Measurements from ENCODE around the gene CGN. TPM values are rescaled to one million over a fixed set of nuclear protein-coding genes. Genes with fewer than 3 reads are reported as not detected.

Gene CGN
- polyA plus RNA-seq, 3 donors from 2014 or later = 0.87 TPM; not detected in 2

- DNase-seq = no peak
- Mint-ChIP-seq H3K4me3 (peak overlapping the region in 4 of 5 donors; percentile 35 to 88 (median 46)), H3K36me3 (no peaks in the 10 kb centered on the region), H3K9me3 (no peaks in the 10 kb centered on the region), H3K27ac (peak overlapping the region in 1 of 6 donors; percentile 86), H3K27me3 (ENCODE audit: low read depth in 3 of 3) (peaks cover 0 to 8% (median 3%) of the 10 kb centered on the region in 3 donors), H3K4me1 (peaks cover 18 to 23% of the 10 kb centered on the region in 2 donors)
These were observed 1.7 kb upstream of the CGN start for GRCh38 chr1:151509350-151510019.

- Mint-ChIP-seq H3K27ac (peak overlapping the region; percentile 38 to 88 (median 80)), H3K27me3 (ENCODE audit: low read depth in 3 of 3) (peaks cover 0 to 8% (median 3%) of the 10 kb centered on the region in 3 donors), H3K36me3 (no peaks in the 10 kb centered on the region)
These were observed 1.2 kb upstream of the CGN start for GRCh38 chr1:151510020-151510405.

GRCh38 chr1:151510614-151510956 is 602 bp upstream of the CGN start:
- no peak for DNase-seq
- H3K9me3 Mint-ChIP-seq = no peaks in the 10 kb centered on the region
- peak overlapping the region; percentile 36 to 88 (median 84) for H3K27ac Mint-ChIP-seq
- H3K27me3 Mint-ChIP-seq (ENCODE audit: low read depth in 3 of 3) = peaks cover 3 to 8% (median 3%) of the 10 kb centered on the region in 3 donors
- peaks cover 18 to 23% of the 10 kb centered on the region in 2 donors for H3K4me1 Mint-ChIP-seq
- no peaks in the 10 kb centered on the region for H3K36me3 Mint-ChIP-seq
- peak overlapping the region; percentile 87 to 95 (median 94) for H3K4me3 Mint-ChIP-seq

More at GRCh38 chr1:151510020-151510405, 1.2 kb upstream of the CGN start:
- H3K9me3 Mint-ChIP-seq = no peaks in the 10 kb centered on the region
- no peak for DNase-seq
- peaks cover 18 to 23% of the 10 kb centered on the region in 2 donors for H3K4me1 Mint-ChIP-seq
- H3K4me3 Mint-ChIP-seq = peak overlapping the region; percentile 87 to 95 (median 94)

GRCh38 chr1:151511636-151512215 is 539 bp downstream of the CGN start:
- H3K9me3 Mint-ChIP-seq = no peaks in the 10 kb centered on the region
- H3K4me1 Mint-ChIP-seq = peaks cover 18 to 23% of the 10 kb centered on the region in 2 donors
- peaks cover 3 to 7% (median 3%) of the 10 kb centered on the region in 3 donors for H3K27me3 Mint-ChIP-seq (ENCODE audit: low read depth in 3 of 3)
- H3K36me3 Mint-ChIP-seq = no peaks in the 10 kb centered on the region
- H3K27ac Mint-ChIP-seq = peak overlapping the region in 2 of 6 donors; percentile 17 to 40
- DNase-seq = peak in 2 of 3 donors; percentile 17 to 18
- H3K4me3 Mint-ChIP-seq = peak overlapping the region; percentile 81 to 95 (median 88)

GRCh38 chr1:151512326-151512725 is 1.1 kb downstream of the CGN start:
- no peak for DNase-seq
- Mint-ChIP-seq H3K9me3 (no peaks in the 10 kb centered on the region), H3K27ac (no peak overlapping the region), H3K27me3 (ENCODE audit: low read depth in 3 of 3) (peaks cover 3 to 7% (median 3%) of the 10 kb centered on the region in 3 donors), H3K36me3 (no peaks in the 10 kb centered on the region), H3K4me1 (peaks cover 18 to 23% of the 10 kb centered on the region in 2 donors), H3K4me3 (peak overlapping the region; percentile 59 to 94 (median 87))

- Mint-ChIP-seq H3K27ac (no peak overlapping the region), H3K36me3 (no peaks in the 10 kb centered on the region)
These were observed 1.8 kb downstream of the CGN start for GRCh38 chr1:151512801-151513625.

GRCh38 chr1:151513626-151514121 is 2.5 kb downstream of the CGN start:
- no peak overlapping the region for H3K27ac Mint-ChIP-seq
- H3K4me3 Mint-ChIP-seq = peak overlapping the region in 3 of 5 donors; percentile 16 to 21 (median 18)

More at GRCh38 chr1:151512801-151513625, 1.8 kb downstream of the CGN start:
- DNase-seq = no peak
- H3K4me3 Mint-ChIP-seq = peak overlapping the region in 4 of 5 donors; percentile 21 to 88 (median 52)
- peaks cover 18 to 23% of the 10 kb centered on the region in 2 donors for H3K4me1 Mint-ChIP-seq
- peaks cover 3 to 7% (median 3%) of the 10 kb centered on the region in 3 donors for H3K27me3 Mint-ChIP-seq (ENCODE audit: low read depth in 3 of 3)
- H3K9me3 Mint-ChIP-seq = no peaks in the 10 kb centered on the region

GRCh38 chr1:151514366-151514765 is 3.2 kb downstream of the CGN start:
- H3K27ac Mint-ChIP-seq = no peak overlapping the region
- H3K4me1 Mint-ChIP-seq = peaks cover 18 to 23% of the 10 kb centered on the region in 2 donors
- no peaks in the 10 kb centered on the region for H3K9me3 Mint-ChIP-seq
- H3K27me3 Mint-ChIP-seq (ENCODE audit: low read depth in 3 of 3) = peaks cover 3 to 7% (median 3%) of the 10 kb centered on the region in 3 donors
- no peaks in the 10 kb centered on the region for H3K36me3 Mint-ChIP-seq
- no peak for DNase-seq
- H3K4me3 Mint-ChIP-seq = no peak overlapping the region

More at GRCh38 chr1:151513626-151514121, 2.5 kb downstream of the CGN start:
- Mint-ChIP-seq H3K9me3 (no peaks in the 10 kb centered on the region), H3K4me1 (peaks cover 18 to 23% of the 10 kb centered on the region in 2 donors), H3K36me3 (no peaks in the 10 kb centered on the region), H3K27me3 (ENCODE audit: low read depth in 3 of 3) (peaks cover 3 to 7% (median 3%) of the 10 kb centered on the region in 3 donors)
- DNase-seq = no peak

- Mint-ChIP-seq H3K9me3 (no peaks in the 10 kb centered on the region), H3K4me1 (peaks cover 18 to 21% of the 10 kb centered on the region in 2 donors), H3K36me3 (no peaks in the 10 kb centered on the region), H3K27me3 (ENCODE audit: low read depth in 3 of 3) (peaks cover 3 to 7% (median 3%) of the 10 kb centered on the region in 3 donors), H3K27ac (no peak overlapping the region), H3K4me3 (no peak overlapping the region)
- DNase-seq = no peak
These were observed 4.1 kb downstream of the CGN start for GRCh38 chr1:151515265-151515664.

GRCh38 chr1:151516031-151516511 is 4.9 kb downstream of the CGN start:
- H3K4me1 Mint-ChIP-seq = peaks cover 13 to 14% of the 10 kb centered on the region in 2 donors
- no peak for DNase-seq
- H3K4me3 Mint-ChIP-seq = no peak overlapping the region
- H3K27me3 Mint-ChIP-seq (ENCODE audit: low read depth in 3 of 3) = peaks cover 0 to 7% (median 4%) of the 10 kb centered on the region in 3 donors
- no peaks in the 10 kb centered on the region for H3K9me3 Mint-ChIP-seq
- no peak overlapping the region for H3K27ac Mint-ChIP-seq
- H3K36me3 Mint-ChIP-seq = no peaks in the 10 kb centered on the region

- H3K27me3 Mint-ChIP-seq (ENCODE audit: low read depth in 3 of 3) = peaks cover under 1 to 7% (median 3%) of the 10 kb centered on the region in 3 donors
- no peak overlapping the region for H3K27ac Mint-ChIP-seq
- H3K9me3 Mint-ChIP-seq = no peaks in the 10 kb centered on the region
- H3K4me3 Mint-ChIP-seq = no peak overlapping the region
- H3K36me3 Mint-ChIP-seq = no peaks in the 10 kb centered on the region
- no peak for DNase-seq
- H3K4me1 Mint-ChIP-seq = peaks cover 3 to 4% of the 10 kb centered on the region in 2 donors
These were observed 7.2 kb downstream of the CGN start for GRCh38 chr1:151518431-151518830.

- DNase-seq = no peak
- H3K36me3 Mint-ChIP-seq = no peaks in the 10 kb centered on the region
- H3K9me3 Mint-ChIP-seq = no peaks in the 10 kb centered on the region
- peaks cover 0 to 9% (median 3%) of the 10 kb centered on the region in 3 donors for H3K27me3 Mint-ChIP-seq (ENCODE audit: low read depth in 3 of 3)
- H3K4me3 Mint-ChIP-seq = no peak overlapping the region
- no peaks in the 10 kb centered on the region for H3K4me1 Mint-ChIP-seq
- H3K27ac Mint-ChIP-seq = no peak overlapping the region
These were observed 7.7 kb downstream of the CGN start for GRCh38 chr1:151518936-151519335.

GRCh38 chr1:151519667-151520066 is 8.5 kb downstream of the CGN start:
- Mint-ChIP-seq H3K9me3 (no peaks in the 10 kb centered on the region), H3K4me3 (no peak overlapping the region), H3K27me3 (ENCODE audit: low read depth in 3 of 3) (peaks cover 0 to 9% (median 5%) of the 10 kb centered on the region in 3 donors), H3K36me3 (no peaks in the 10 kb centered on the region), H3K27ac (no peak overlapping the region), H3K4me1 (no peaks in the 10 kb centered on the region)
- no peak for DNase-seq
